GM20000 (cell line): ENCODE measurements around the gene CBX4.

Source experiments
- DNase-seq: peaks from one replicate; pipeline ENCODE4 v3.0.0; 2012; ENCODE audit warnings: low spot score
- CTCF ChIP-seq: IDR thresholded peaks from 2 replicates; pipeline ENCODE4 v1.5.1; 2012; ENCODE audit warnings: mild to moderate bottlenecking, control low read depth; ENCODE audit errors: extremely low read depth, missing control alignments

The CBX4 gene

GRCh38 chr17:79865351-79866210 is 26.3 kb upstream of the CBX4 start:
- no peak for TF ChIP-seq CTCF
- no peak for DNase-seq

- no peak for TF ChIP-seq CTCF
- no peak for DNase-seq
Observed at GRCh38 chr17:79864617-79865250, 25.5 kb upstream of the CBX4 start.

- DNase-seq: no peak
- TF ChIP-seq CTCF: no peak
Observed at GRCh38 chr17:79864147-79864546, 24.9 kb upstream of the CBX4 start.

- no peak for TF ChIP-seq CTCF
- DNase-seq: no peak
Observed at GRCh38 chr17:79862771-79863440, 23.7 kb upstream of the CBX4 start.

GRCh38 chr17:79862238-79862637 is 23.0 kb upstream of the CBX4 start:
- DNase-seq: no peak
- TF ChIP-seq CTCF: no peak

- DNase-seq: no peak
- TF ChIP-seq CTCF: no peak
Observed at GRCh38 chr17:79861413-79862216, 22.4 kb upstream of the CBX4 start.
